Vagina (tissue), 2 donors: Measurements from ENCODE around the gene BID. TPM values are rescaled to one million over a fixed set of nuclear protein-coding genes. Genes with fewer than 3 reads are reported as not detected.

Experiments used
- DNase-seq, 2 donors: peaks; one replicate each; pipeline ENCODE4 v3.0.0-alpha.2; 2017; ENCODE audit errors: extremely low spot score in 2 of 2
- H3K27ac ChIP-seq: fragments of 200-600 bp; sonication (generic); one replicate; pipeline ENCODE4 v1.5.1; 2019
- H3K27me3 ChIP-seq: fragments of 200-600 bp; sonication (generic); one replicate; pipeline ENCODE4 v1.5.1; 2019
- H3K36me3 ChIP-seq, 2 donors: fragments of 200-600 bp; sonication (generic); one replicate each; pipeline ENCODE4 v1.5.1; 2017 to 2019
- H3K4me1 ChIP-seq: fragments of 200-600 bp; sonication (generic); one replicate; pipeline ENCODE4 v1.5.1; 2019
- H3K4me3 ChIP-seq, 2 donors: fragments of 200-600 bp; sonication (generic); 1 replicate in 1 of 2; 2 replicates in 1 of 2; pipeline ENCODE4 v1.5.1; 2016 to 2019
- H3K9me3 ChIP-seq: fragments of 200-600 bp; sonication (generic); one replicate; pipeline ENCODE4 v1.5.1; 2019
- POLR2A ChIP-seq, 2 donors: fragments of 450-650 bp; IDR thresholded peaks; one replicate each; pipeline ENCODE4 v1.6.1; 2017; ENCODE audit warnings: antibody characterized with exemption in 2 of 2, mild to moderate bottlenecking in 2 of 2, moderate library complexity in 2 of 2
- POLR2AphosphoS5 ChIP-seq, 2 donors: sonication (generic); formaldehyde crosslinking; IDR thresholded peaks; one replicate each; pipeline ENCODE4 v1.9.0; 2017; ENCODE audit warnings: antibody characterized with exemption in 2 of 2, mild to moderate bottlenecking in 2 of 2, low read depth in 1 of 2; ENCODE audit not compliant: insufficient read depth in 1 of 2
- intact Hi-C: fragments of 100-400 bp; cut with DNase I; formaldehyde crosslinking; loops from one replicate; pipeline ENCODE4 v1.15.1; 2023
- total RNA-seq: library from RNA; depleted of rRNA; stranded (reverse); fragments of >200 nt; gene quantifications from one replicate; pipeline ENCODE4 v1.2.3, GENCODE V29; 2016
- TF ChIP-seq, protein P1 (sequence below), 3 experiments: fragments of 450-650 bp in 2 of 3; fragments of 200-600 bp in 1 of 3; sonication (generic) in 1 of 3; IDR thresholded peaks; one replicate each; pipeline ENCODE4 v1.5.1; 2017 to 2019; ENCODE audit warnings: antibody characterized with exemption in 3 of 3, mild to moderate bottlenecking in 2 of 3, moderate library complexity in 2 of 3

BID gene
- total RNA-seq, 1 donor from 2014 or later = 36.3 TPM

DNA sequence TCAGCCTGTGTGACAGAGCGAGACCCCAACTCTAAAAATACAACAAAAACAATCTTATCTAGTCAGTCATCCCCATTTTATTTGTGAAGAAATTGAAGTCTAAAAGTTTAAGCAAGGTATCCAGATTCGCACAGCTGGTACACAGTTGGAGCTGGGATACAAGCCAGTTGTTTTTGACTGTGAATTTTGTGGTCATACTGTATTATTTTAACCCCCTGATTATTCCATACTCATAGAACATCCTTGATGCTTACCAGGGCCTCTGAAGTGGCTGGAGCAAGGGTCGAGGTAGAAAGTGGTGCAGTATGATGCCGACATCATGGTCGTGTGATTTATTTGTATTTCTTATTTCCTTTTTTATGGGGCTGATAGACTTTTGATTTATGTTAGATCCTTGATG lies 50.0 kb downstream of the BID start:
- intact Hi-C loops = loop anchor here (2.0 kb wide), 1 partner anchor 49 kb away; no protein-coding TSS in a partner anchor
- Histone ChIP-seq H3K4me1 (peaks cover 10% of the 10 kb centered on the region), H3K4me3 (no peak overlapping the region), H3K27me3 (no peaks in the 10 kb centered on the region), H3K36me3 (peaks cover 3 to 24% of the 10 kb centered on the region in 2 donors), H3K9me3 (no peaks in the 10 kb centered on the region), H3K27ac (no peak overlapping the region)
- TF ChIP-seq, protein P1, sequence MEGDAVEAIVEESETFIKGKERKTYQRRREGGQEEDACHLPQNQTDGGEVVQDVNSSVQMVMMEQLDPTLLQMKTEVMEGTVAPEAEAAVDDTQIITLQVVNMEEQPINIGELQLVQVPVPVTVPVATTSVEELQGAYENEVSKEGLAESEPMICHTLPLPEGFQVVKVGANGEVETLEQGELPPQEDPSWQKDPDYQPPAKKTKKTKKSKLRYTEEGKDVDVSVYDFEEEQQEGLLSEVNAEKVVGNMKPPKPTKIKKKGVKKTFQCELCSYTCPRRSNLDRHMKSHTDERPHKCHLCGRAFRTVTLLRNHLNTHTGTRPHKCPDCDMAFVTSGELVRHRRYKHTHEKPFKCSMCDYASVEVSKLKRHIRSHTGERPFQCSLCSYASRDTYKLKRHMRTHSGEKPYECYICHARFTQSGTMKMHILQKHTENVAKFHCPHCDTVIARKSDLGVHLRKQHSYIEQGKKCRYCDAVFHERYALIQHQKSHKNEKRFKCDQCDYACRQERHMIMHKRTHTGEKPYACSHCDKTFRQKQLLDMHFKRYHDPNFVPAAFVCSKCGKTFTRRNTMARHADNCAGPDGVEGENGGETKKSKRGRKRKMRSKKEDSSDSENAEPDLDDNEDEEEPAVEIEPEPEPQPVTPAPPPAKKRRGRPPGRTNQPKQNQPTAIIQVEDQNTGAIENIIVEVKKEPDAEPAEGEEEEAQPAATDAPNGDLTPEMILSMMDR (IDR thresholded peaks at IDR 0.05) = no peak
- TF ChIP-seq POLR2A (IDR thresholded peaks at IDR 0.05) (no peak), POLR2AphosphoS5 (IDR thresholded peaks at IDR 0.05; ENCODE audit: insufficient read depth in 1 of 2, low read depth in 1 of 2) (no peak)
- DNase-seq = no peak

DNA sequence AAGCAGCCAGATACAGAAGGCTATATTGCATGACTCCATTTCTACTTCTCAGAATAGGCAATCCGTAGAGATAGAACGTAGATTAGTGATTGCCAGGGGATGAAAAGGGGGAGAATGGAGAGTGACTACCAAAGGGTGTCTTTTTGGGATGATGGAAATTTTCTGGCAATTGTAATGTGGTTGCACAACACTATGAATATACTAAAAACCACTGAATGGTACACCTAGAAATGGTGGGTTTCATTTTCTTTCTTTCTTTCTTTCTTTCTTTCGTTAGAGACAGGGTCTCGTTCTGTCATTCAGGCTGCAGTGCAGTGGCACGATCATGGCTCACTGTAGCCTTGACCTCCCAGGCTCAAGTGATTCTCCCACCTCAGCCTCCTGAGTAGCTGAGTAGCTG lies 54.4 kb downstream of the BID start:
- DNase-seq = no peak
- Histone ChIP-seq H3K36me3 (no peaks in the 10 kb centered on the region), H3K27ac (no peak overlapping the region), H3K27me3 (no peaks in the 10 kb centered on the region), H3K9me3 (no peaks in the 10 kb centered on the region), H3K4me1 (peaks cover 10% of the 10 kb centered on the region), H3K4me3 (no peak overlapping the region)
- intact Hi-C loops = no loop called here
- TF ChIP-seq, protein P1 (IDR thresholded peaks at IDR 0.05) = no peak
- TF ChIP-seq POLR2AphosphoS5 (IDR thresholded peaks at IDR 0.05; ENCODE audit: insufficient read depth in 1 of 2, low read depth in 1 of 2) (no peak), POLR2A (IDR thresholded peaks at IDR 0.05) (no peak)

DNA sequence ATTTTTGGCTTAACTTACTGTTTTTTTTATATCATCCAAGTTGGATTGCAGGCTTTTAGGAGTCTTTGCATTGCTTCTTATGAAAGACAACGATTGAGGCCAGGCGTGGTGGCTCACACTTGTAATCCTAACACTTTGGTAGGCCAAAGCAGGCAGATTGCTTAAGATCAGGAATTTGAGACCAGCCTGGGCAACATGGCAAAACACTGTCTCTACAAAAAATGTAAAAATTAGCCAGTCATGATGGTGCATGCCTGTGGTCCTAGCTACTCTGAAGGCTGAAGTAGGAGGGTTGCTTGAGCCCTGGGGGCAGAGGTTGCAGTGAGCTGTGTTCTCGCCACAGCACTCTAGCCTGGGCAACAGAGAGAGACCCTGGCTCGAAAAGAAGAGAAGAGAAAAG lies 56.6 kb downstream of the BID start:
- H3K4me1 ChIP-seq = no peaks in the 10 kb centered on the region
- H3K36me3 ChIP-seq = no peaks in the 10 kb centered on the region
- no peaks in the 10 kb centered on the region for H3K9me3 ChIP-seq
- TF ChIP-seq POLR2A (IDR thresholded peaks at IDR 0.05) = no peak
- no peak for TF ChIP-seq POLR2AphosphoS5 (IDR thresholded peaks at IDR 0.05; ENCODE audit: insufficient read depth in 1 of 2, low read depth in 1 of 2)
- TF ChIP-seq, protein P1 (IDR thresholded peaks at IDR 0.05) = no peak
- no peak overlapping the region for H3K4me3 ChIP-seq
- intact Hi-C loops = no loop called here
- no peaks in the 10 kb centered on the region for H3K27me3 ChIP-seq
- H3K27ac ChIP-seq = no peak overlapping the region
- no peak for DNase-seq

DNA sequence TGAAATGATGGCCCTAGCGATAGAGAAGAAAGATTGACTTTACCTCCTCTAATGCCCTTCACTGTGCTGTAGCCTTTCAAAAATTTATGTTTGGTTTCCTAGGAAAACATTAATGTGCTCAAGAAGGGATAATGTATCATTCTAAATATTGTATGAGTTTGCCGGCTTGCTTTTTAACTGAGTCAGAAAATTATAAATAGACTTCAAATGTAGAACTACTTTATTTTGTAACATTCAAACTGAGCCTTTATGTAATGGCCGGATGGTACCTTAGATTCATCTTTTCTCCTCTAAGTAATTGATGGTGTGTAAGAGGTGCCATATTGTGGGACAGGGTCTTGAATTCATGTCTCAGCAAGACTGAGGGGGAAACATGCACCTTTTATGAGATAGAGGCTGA lies 57.7 kb downstream of the BID start:
- intact Hi-C loops = no loop called here
- TF ChIP-seq POLR2AphosphoS5 (IDR thresholded peaks at IDR 0.05; ENCODE audit: insufficient read depth in 1 of 2, low read depth in 1 of 2) = no peak
- TF ChIP-seq, protein P1 (IDR thresholded peaks at IDR 0.05) = no peak
- TF ChIP-seq POLR2A (IDR thresholded peaks at IDR 0.05) = no peak
- H3K27me3 ChIP-seq = no peaks in the 10 kb centered on the region
- H3K4me3 ChIP-seq = no peak overlapping the region
- no peaks in the 10 kb centered on the region for H3K9me3 ChIP-seq
- H3K36me3 ChIP-seq = no peaks in the 10 kb centered on the region
- no peak overlapping the region for H3K27ac ChIP-seq
- no peak for DNase-seq
- H3K4me1 ChIP-seq = peaks cover 5% of the 10 kb centered on the region

DNA sequence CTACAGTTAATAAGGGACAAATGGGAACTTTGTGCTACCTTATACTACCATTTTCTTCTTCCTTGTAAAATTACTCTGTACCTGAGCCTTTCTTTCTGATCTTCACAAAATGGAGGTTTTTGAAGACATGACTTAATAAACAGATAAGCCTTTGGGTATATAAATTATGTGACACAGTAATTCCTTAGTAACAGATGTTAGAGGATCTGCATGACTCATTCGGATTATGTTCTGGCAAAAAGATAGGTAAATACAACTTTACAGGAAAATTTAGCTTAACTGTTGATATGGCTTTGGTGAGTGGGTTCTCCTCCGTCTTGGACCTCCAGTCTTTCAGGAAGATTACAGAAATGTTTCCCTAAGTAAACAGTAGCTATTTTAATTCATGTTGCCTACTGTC lies 61.8 kb downstream of the BID start:
- Histone ChIP-seq H3K9me3 (no peaks in the 10 kb centered on the region), H3K4me3 (no peak overlapping the region), H3K4me1 (peaks cover 5% of the 10 kb centered on the region), H3K27ac (no peak overlapping the region), H3K36me3 (no peaks in the 10 kb centered on the region), H3K27me3 (no peaks in the 10 kb centered on the region)
- TF ChIP-seq, protein P1 (IDR thresholded peaks at IDR 0.05) = no peak
- no peak for TF ChIP-seq POLR2AphosphoS5 (IDR thresholded peaks at IDR 0.05; ENCODE audit: insufficient read depth in 1 of 2, low read depth in 1 of 2)
- TF ChIP-seq POLR2A (IDR thresholded peaks at IDR 0.05) = no peak
- no peak for DNase-seq
- intact Hi-C loops = no loop called here
